SK-N-SH (cell line): Measurements from ENCODE around the gene SLC24A4. TPM values are rescaled to one million over a fixed set of nuclear protein-coding genes. Genes with fewer than 3 reads are reported as not detected.

Source experiments
- CTCF ChIA-PET: fragments of 300-600, 350-600 bp; formaldehyde crosslinking; extraction: SDS; loops from one replicate; lab custom pipeline; 2021; lab: Yijun Ruan, JAX
- POLR2A ChIA-PET: fragments of 350-600 bp; sonication (Branson Sonifier 250); formaldehyde crosslinking; extraction: SDS; loops from one replicate; lab custom pipeline; 2020; ENCODE audit warnings: antibody characterized with exemption, inconsistent platforms; lab: Yijun Ruan, JAX
- DNase-seq: peaks from one replicate; pipeline ENCODE4 v3.0.0; 2012
- H2AFZ ChIP-seq: fragments of 200-600 bp; sonication (generic); 2 replicates; pipeline ENCODE4 v1.8.1; 2016; ENCODE audit warnings: antibody characterized with exemption, mild to moderate bottlenecking, low read depth
- H3F3A ChIP-seq: fragments of 200-600 bp; sonication (generic); replicated peaks from 2 replicates; pipeline ENCODE3; 2016; ENCODE audit warnings: antibody characterized with exemption, mild to moderate bottlenecking; ENCODE audit not compliant: insufficient read depth
- H3K27ac ChIP-seq, 2 experiments: fragments of 200-500 bp in 1 of 2; fragments of 200-600 bp in 1 of 2; sonication (Bioruptor generic) in 1 of 2; sonication (generic), shearing (Covaris generic) in 1 of 2; 2 replicates each; pipeline versions ENCODE4 v1.5.1 to v1.6.1; 2014 to 2016; ENCODE audit warnings: low read depth in 2 of 2, inconsistent platforms in 1 of 2, low read length in 1 of 2, mild to moderate bottlenecking in 1 of 2, mixed read lengths in 1 of 2
- H3K27me3 ChIP-seq: fragments of 200-600 bp; sonication (generic), shearing (Covaris generic); 2 replicates; pipeline ENCODE4 v1.6.1; 2016; ENCODE audit warnings: mixed run types; ENCODE audit not compliant: insufficient read depth
- H3K36me3 ChIP-seq, 2 experiments: fragments of 200-500 bp in 1 of 2; fragments of 200-600 bp in 1 of 2; sonication (Bioruptor generic) in 1 of 2; sonication (generic) in 1 of 2; replicated peaks in 1 of 2; 2 replicates each; pipeline versions ENCODE3 to v1.5.1; 2014 to 2016; ENCODE audit warnings: low read length in 1 of 2, mild to moderate bottlenecking in 1 of 2; ENCODE audit not compliant: insufficient read depth in 2 of 2, control insufficient read depth in 1 of 2
- H3K4me1 ChIP-seq, 2 experiments: fragments of 200-500 bp in 1 of 2; fragments of 200-600 bp in 1 of 2; sonication (Bioruptor generic) in 1 of 2; sonication (generic), shearing (Covaris generic) in 1 of 2; 2 replicates each; pipeline versions ENCODE4 v1.5.1 to v1.6.1; 2014 to 2016; ENCODE audit warnings: low read depth in 1 of 2, low read length in 1 of 2, mixed run types in 1 of 2; ENCODE audit not compliant: insufficient read depth in 2 of 2, control insufficient read depth in 1 of 2
- H3K4me2 ChIP-seq: fragments of 200-600 bp; sonication (generic), shearing (Covaris generic); 2 replicates; pipeline ENCODE4 v1.6.1; 2017; ENCODE audit warnings: mixed run types
- H3K4me3 ChIP-seq, 2 experiments: fragments of 200-500 bp in 1 of 2; fragments of 200-600 bp in 1 of 2; sonication (Bioruptor generic) in 1 of 2; sonication (generic), shearing (Covaris generic) in 1 of 2; 2 replicates each; pipeline versions ENCODE4 v1.5.1 to v1.8.1; 2014 to 2016; ENCODE audit warnings: low read depth in 2 of 2, inconsistent platforms in 1 of 2, low read length in 1 of 2, mild to moderate bottlenecking in 1 of 2, mixed read lengths in 1 of 2, moderate library complexity in 1 of 2
- H3K79me2 ChIP-seq: fragments of 200-600 bp; sonication (generic); 2 replicates; pipeline ENCODE4 v1.8.1; 2017; ENCODE audit warnings: mild to moderate bottlenecking; ENCODE audit not compliant: insufficient read depth
- H3K9ac ChIP-seq: fragments of 200-600 bp; sonication (generic); 2 replicates; pipeline ENCODE4 v1.6.1; 2017; ENCODE audit warnings: mixed run types
- H3K9me2 ChIP-seq: fragments of 200-600 bp; sonication (generic); 2 replicates; pipeline ENCODE4 v1.6.1; 2017; ENCODE audit warnings: mixed run types
- H3K9me3 ChIP-seq: fragments of 200-600 bp; sonication (generic); 2 replicates; pipeline ENCODE4 v1.6.1; 2017; ENCODE audit warnings: mixed run types, mild to moderate bottlenecking, moderate library complexity
- H4K20me1 ChIP-seq: fragments of 200-600 bp; sonication (generic); 2 replicates; pipeline ENCODE4 v1.6.1; 2017; ENCODE audit warnings: mild to moderate bottlenecking, mixed run types; ENCODE audit not compliant: insufficient read depth
- EP300 ChIP-seq, 2 experiments: IDR thresholded peaks; 2 replicates each; pipeline versions ENCODE4 v1.4.0 to v1.6.1; 2012; ENCODE audit warnings: borderline replicate concordance in 1 of 2, low read depth in 1 of 2, low read length in 1 of 2
- IRF3 ChIP-seq: fragments of 150-350 bp; IDR thresholded peaks from 2 replicates; pipeline ENCODE4 v1.6.1; 2016; ENCODE audit warnings: mild to moderate bottlenecking, low read depth, low read length
- MXI1 ChIP-seq: IDR thresholded peaks from 2 replicates; pipeline ENCODE4 v1.6.1; 2012; ENCODE audit warnings: mild to moderate bottlenecking, low read depth, low read length, improper control_type of control experiment
- RAD21 ChIP-seq: IDR thresholded peaks from 2 replicates; pipeline ENCODE4 v1.6.1; 2012; ENCODE audit warnings: mild to moderate bottlenecking, low read length
- REST ChIP-seq: IDR thresholded peaks from 2 replicates; pipeline ENCODE4 v1.6.1; 2012; ENCODE audit warnings: mild to moderate bottlenecking, low read depth, low read length, moderate library complexity
- WGBS: methylation state at CpG from one replicate; pipeline ENCODE4 v1.1.6; 2017; ENCODE audit warnings: low lambda C conversion rate; 5-methylcytosine and 5-hydroxymethylcytosine counted together
- polyA plus RNA-seq, 3 experiments: library from polyadenylated mRNA; depleted of rRNA; stranded (reverse); fragments of >200 nt; gene quantifications; 2 replicates each; pipeline ENCODE4 v1.2.3, GENCODE V29; 2012

The SLC24A4 gene
- polyA plus RNA-seq, 1 of the 3 experiments (the other 2 are of a cell fraction): 0.07 TPM

GRCh38 chr14:92516966-92517506 lies 194.1 kb downstream of the SLC24A4 start:
- no peak for TF ChIP-seq MXI1
- H4K20me1 ChIP-seq: 0 out of 2 replicates have a peak, but pooled peaks cover 4% of the 10 kb centered on the region
- H3K4me2 ChIP-seq: no peak overlapping the region
- H3K36me3 ChIP-seq: no peaks in the 10 kb centered on the region
- H3K27me3 ChIP-seq: no peaks in the 10 kb centered on the region
- H3K9me2 ChIP-seq: no peaks in the 10 kb centered on the region
- H2AFZ ChIP-seq: no peak overlapping the region
- H3K79me2 ChIP-seq: peaks cover 90% of the 10 kb centered on the region
- no peaks in the 10 kb centered on the region for H3K9me3 ChIP-seq
- CTCF ChIA-PET: no interaction called here
- no peak overlapping the region for H3K4me3 ChIP-seq
- peaks cover 5% of the 10 kb centered on the region for H3F3A ChIP-seq
- POLR2A ChIA-PET: no interaction called here
- 78% methylated on average over 4 of the region's 5 CpGs for WGBS
- no peak for DNase-seq
- H3K9ac ChIP-seq: no peak overlapping the region
- H3K4me1 ChIP-seq: 0 out of 4 replicates have a peak, but pooled peaks cover 0 to 8% of the 10 kb centered on the region in 2 experiments
- no peak overlapping the region for H3K27ac ChIP-seq

GRCh38 chr14:92517761-92518160 lies 194.8 kb downstream of the SLC24A4 start:
- WGBS: 62% methylated on average over 2 of the region's 2 CpGs
- Histone ChIP-seq H3K9ac (no peak overlapping the region), H3K79me2 (peaks cover 92% of the 10 kb centered on the region), H3K9me3 (no peaks in the 10 kb centered on the region), H3K4me3 (no peak overlapping the region), H3F3A (no peaks in the 10 kb centered on the region), H3K36me3 (no peaks in the 10 kb centered on the region), H3K27me3 (no peaks in the 10 kb centered on the region), H3K4me1 (0 out of 4 replicates have a peak, but pooled peaks cover 0 to 8% of the 10 kb centered on the region in 2 experiments), H3K27ac (no peak overlapping the region), H2AFZ (no peak overlapping the region), H4K20me1 (0 out of 2 replicates have a peak, but pooled peaks cover 9% of the 10 kb centered on the region), H3K4me2 (no peak overlapping the region), H3K9me2 (no peaks in the 10 kb centered on the region)
- ChIA-PET POLR2A (no interaction called here), CTCF (no interaction called here)
- TF ChIP-seq RAD21 (no peak), IRF3 (no peak), REST (no peak), EP300 (IDR thresholded peaks at IDR 0.05; ENCODE audit: borderline replicate concordance in 1 of 2, low read depth in 1 of 2, low read length in 1 of 2) (no peak)
- no peak for DNase-seq
